Measurements from ENCODE around the gene CPB2.

The CPB2 gene

GRCh38 chr13:46041419-46041839 lies 63.4 kb downstream of the CPB2 start:
- no peaks in the 10 kb centered on the region for H3K27me3 ChIP-seq (ENCODE audit: insufficient read depth, low read depth, severe bottlenecking)
- no peak for TF ChIP-seq CTCF (IDR thresholded peaks at IDR 0.05; ENCODE audit: low read depth, low read length)
- DNase-seq: no peak
- H3K36me3 ChIP-seq: peaks cover 38% of the 10 kb centered on the region
- H3K27ac ChIP-seq: no peak overlapping the region
- no peak overlapping the region for H3K4me3 ChIP-seq (ENCODE audit: low read depth, low read length)
- no peaks in the 10 kb centered on the region for H3K9me3 ChIP-seq (ENCODE audit: severe bottlenecking)

- H3K4me3 ChIP-seq (ENCODE audit: low read depth, low read length): no peak overlapping the region
- no peaks in the 10 kb centered on the region for H3K27me3 ChIP-seq (ENCODE audit: insufficient read depth, low read depth, severe bottlenecking)
- TF ChIP-seq CTCF (IDR thresholded peaks at IDR 0.05; ENCODE audit: low read depth, low read length): no peak
- H3K36me3 ChIP-seq: peaks cover 38% of the 10 kb centered on the region
- no peak overlapping the region for H3K27ac ChIP-seq
- no peaks in the 10 kb centered on the region for H3K9me3 ChIP-seq (ENCODE audit: severe bottlenecking)
- no peak for DNase-seq
These were observed 64.1 kb downstream of the CPB2 start for GRCh38 chr13:46040763-46041162.

GRCh38 chr13:46039411-46040182 lies 65.2 kb downstream of the CPB2 start:
- H3K27ac ChIP-seq: no peak overlapping the region
- no peaks in the 10 kb centered on the region for H3K9me3 ChIP-seq (ENCODE audit: severe bottlenecking)
- no peak for DNase-seq
- no peak for TF ChIP-seq CTCF (IDR thresholded peaks at IDR 0.05; ENCODE audit: low read depth, low read length)
- no peak overlapping the region for H3K4me3 ChIP-seq (ENCODE audit: low read depth, low read length)
- no peaks in the 10 kb centered on the region for H3K27me3 ChIP-seq (ENCODE audit: insufficient read depth, low read depth, severe bottlenecking)
- peaks cover 38% of the 10 kb centered on the region for H3K36me3 ChIP-seq

GRCh38 chr13:46038296-46038695 lies 66.5 kb downstream of the CPB2 start:
- no peak overlapping the region for H3K4me3 ChIP-seq (ENCODE audit: low read depth, low read length)
- no peaks in the 10 kb centered on the region for H3K9me3 ChIP-seq (ENCODE audit: severe bottlenecking)
- H3K27me3 ChIP-seq (ENCODE audit: insufficient read depth, low read depth, severe bottlenecking): no peaks in the 10 kb centered on the region
- H3K27ac ChIP-seq: no peak overlapping the region
- H3K36me3 ChIP-seq: peaks cover 40% of the 10 kb centered on the region
- no peak for DNase-seq
- no peak for TF ChIP-seq CTCF (IDR thresholded peaks at IDR 0.05; ENCODE audit: low read depth, low read length)

- no peaks in the 10 kb centered on the region for H3K9me3 ChIP-seq (ENCODE audit: severe bottlenecking)
- H3K36me3 ChIP-seq: peaks cover 22% of the 10 kb centered on the region
- no peak overlapping the region for H3K4me3 ChIP-seq (ENCODE audit: low read depth, low read length)
- no peak overlapping the region for H3K27ac ChIP-seq
- no peak for TF ChIP-seq CTCF (IDR thresholded peaks at IDR 0.05; ENCODE audit: low read depth, low read length)
- no peak for DNase-seq
- H3K27me3 ChIP-seq (ENCODE audit: insufficient read depth, low read depth, severe bottlenecking): no peaks in the 10 kb centered on the region
These were observed 69.8 kb downstream of the CPB2 start for GRCh38 chr13:46035066-46035465.

- Histone ChIP-seq H3K27ac (no peak overlapping the region), H3K9me3 (ENCODE audit: severe bottlenecking) (no peaks in the 10 kb centered on the region), H3K36me3 (peaks cover 9% of the 10 kb centered on the region), H3K27me3 (ENCODE audit: insufficient read depth, low read depth, severe bottlenecking) (no peaks in the 10 kb centered on the region), H3K4me3 (ENCODE audit: low read depth, low read length) (no peak overlapping the region)
- DNase-seq: no peak
- TF ChIP-seq CTCF (IDR thresholded peaks at IDR 0.05; ENCODE audit: low read depth, low read length): no peak
These were observed 72.5 kb downstream of the CPB2 start for GRCh38 chr13:46032341-46032740.

Data from WERI-Rb-1 (cell line).